HepG2 (cell line): ENCODE data around the gene ATP8A2. TPM values are rescaled to one million over a fixed set of nuclear protein-coding genes. Genes with fewer than 3 reads are reported as not detected.

Source experiments
- ATAC-seq: fragments of 200-7000 bp; cut with Tn5 transposase; 3 replicates; pipeline ENCODE4 v1.9.1; 2020; ENCODE audit warnings: mild to moderate bottlenecking, moderate library complexity
- BruUV-seq: library from RNA; stranded (reverse); fragments of 400-500 nt; replicated peaks from 2 replicates; lab custom pipeline; 2021; lab: Mats Ljungman, UMichigan
- CTCF ChIA-PET: fragments of 300-600 bp; formaldehyde crosslinking; extraction: SDS; loops from one replicate; lab custom pipeline; 2021; ENCODE audit warnings: low total read pairs, inconsistent platforms, low intra/inter-chr PET ratio; lab: Yijun Ruan, JAX
- POLR2A ChIA-PET: fragments of 350-600 bp; sonication (Branson Sonifier 250); formaldehyde crosslinking; loops from one replicate; lab custom pipeline; 2020; ENCODE audit warnings: antibody characterized with exemption, inconsistent platforms; lab: Yijun Ruan, JAX
- DNase-seq: peaks from one replicate; pipeline ENCODE4 v3.0.0-alpha.2; 2015; ENCODE audit warnings: low spot score
- FAIRE-seq: peaks from 3 replicates; lab custom pipeline; 2011; peaks lifted over from hg19 to GRCh38; lab: Jason Lieb, UNC
- H2AFZ ChIP-seq: one replicate; pipeline ENCODE4 v1.6.1; 2011; ENCODE audit warnings: low read length, inconsistent platforms
- H3K27ac ChIP-seq: fragments of 300-600 bp; 3 replicates; pipeline ENCODE4 v1.8.0; 2011; ENCODE audit warnings: mixed run types, mild to moderate bottlenecking, mixed read lengths, low read length, inconsistent platforms; ENCODE audit not compliant: insufficient read depth; ENCODE audit errors: extremely low read length
- H3K27me3 ChIP-seq, 2 experiments: fragments of 200-600 bp in 1 of 2; 2 replicates in 1 of 2; 3 replicates in 1 of 2; pipeline versions ENCODE4 v1.6.0 to v1.8.0; 2011; ENCODE audit warnings: low read length in 2 of 2, mild to moderate bottlenecking in 2 of 2, moderate library complexity in 2 of 2, inconsistent platforms in 1 of 2; ENCODE audit not compliant: insufficient read depth in 2 of 2, control insufficient read depth in 1 of 2
- H3K36me3 ChIP-seq, 2 experiments: fragments of 200-600 bp in 1 of 2; replicated peaks in 1 of 2; 2 replicates in 1 of 2; 3 replicates in 1 of 2; pipeline versions ENCODE4 v1.5.1 to v1.8.0; 2011; ENCODE audit warnings: low read length in 2 of 2, inconsistent platforms in 1 of 2; ENCODE audit not compliant: insufficient read depth in 2 of 2, control insufficient read depth in 1 of 2
- H3K4me1 ChIP-seq: 2 replicates; pipeline ENCODE4 v1.5.1; 2012; ENCODE audit warnings: low read length, inconsistent platforms; ENCODE audit not compliant: insufficient read depth
- H3K4me2 ChIP-seq: 2 replicates; pipeline ENCODE4 v1.6.0; 2011; ENCODE audit warnings: low read depth, low read length, inconsistent platforms
- H3K4me3 ChIP-seq, 3 experiments: fragments of 200-600 bp in 1 of 3; sonication (generic), shearing (Covaris generic) in 1 of 3; replicated peaks in 1 of 3; 2 replicates each; pipeline ENCODE4 v1.5.1; 2011 to 2016; ENCODE audit warnings: low read length in 3 of 3, inconsistent platforms in 2 of 3, low read depth in 2 of 3, mild to moderate bottlenecking in 2 of 3, control low read depth in 1 of 3, mixed read lengths in 1 of 3; ENCODE audit not compliant: insufficient read depth in 1 of 3
- H3K79me2 ChIP-seq: one replicate; pipeline ENCODE4 v1.6.1; 2011; ENCODE audit warnings: low read length, inconsistent platforms; ENCODE audit not compliant: insufficient read depth
- H3K9ac ChIP-seq: 2 replicates; pipeline ENCODE4 v1.6.0; 2011; ENCODE audit warnings: mild to moderate bottlenecking, low read depth, low read length, inconsistent platforms; ENCODE audit not compliant: insufficient read depth
- H3K9me3 ChIP-seq: 2 replicates; pipeline ENCODE4 v1.5.1; 2012; ENCODE audit warnings: mild to moderate bottlenecking, low read length
- H4K20me1 ChIP-seq: 2 replicates; pipeline ENCODE4 v1.6.0; 2011; ENCODE audit warnings: inconsistent platforms, mild to moderate bottlenecking, low read length, moderate library complexity; ENCODE audit not compliant: insufficient read depth
- AKAP8 ChIP-seq: sonication (generic); formaldehyde crosslinking; IDR thresholded peaks from 2 replicates; pipeline ENCODE4 v1.5.1; 2020; ENCODE audit warnings: mild to moderate bottlenecking, missing genetic modification reagents
- NCOA2 ChIP-seq: sonication (generic); formaldehyde crosslinking; IDR thresholded peaks from 2 replicates; pipeline ENCODE4 v1.8.0; 2022; ENCODE audit warnings: inconsistent platforms
- WGBS: methylation state at CpG from one replicate; pipeline ENCODE4 v1.1.6; 2017; ENCODE audit warnings: low lambda C conversion rate; 5-methylcytosine and 5-hydroxymethylcytosine counted together
- in situ Hi-C: cut with HindIII; loops from 2 replicates; pipeline ENCODE4 v1.10.0; 2017; ENCODE audit warnings: low pct_unique_long_range_greater_than_20kb; ENCODE audit not compliant: extremely low pct_ligation_motif_present
- intact Hi-C: fragments of 100-400 bp; cut with micrococcal nuclease; formaldehyde crosslinking; loops from one replicate; pipeline ENCODE4 v1.10.0; 2022; ENCODE audit not compliant: unreplicated experiment
- polyA plus RNA-seq, 8 experiments: library from polyadenylated mRNA; depleted of rRNA in 3 of 8; stranded (reverse) in 7 of 8; unstranded in 1 of 8; fragments of >200 nt; fragmentation: Illumina TruSeq in 4 of 8; extraction: Trizol in 4 of 8; gene quantifications; 2 replicates each; pipeline versions ENCODE4 v1.2.1 to v1.2.3, GENCODE V29; 2011 to 2016; ENCODE audit warnings: low read depth in 4 of 8, missing spikeins in 1 of 8, mixed read lengths in 1 of 8; ENCODE audit not compliant: insufficient read depth in 1 of 8
- total RNA-seq, 5 experiments: library from RNA; depleted of rRNA; stranded (reverse); fragments of >200 nt; fragmentation: Illumina TruSeq; extraction: Trizol; gene quantifications; 2 replicates each; pipeline ENCODE4 v1.2.3, GENCODE V29; 2016; ENCODE audit warnings: low read depth in 1 of 5
- TF ChIP-seq, protein P1 (sequence below): sonication (generic); formaldehyde crosslinking; IDR thresholded peaks from 2 replicates; pipeline ENCODE4 v1.4.0; 2020; ENCODE audit warnings: missing genetic modification reagents, borderline replicate concordance
- TF ChIP-seq, protein P2 (sequence below): sonication (generic); formaldehyde crosslinking; IDR thresholded peaks from 2 replicates; pipeline ENCODE4 v1.4.0; 2020; ENCODE audit warnings: missing genetic modification reagents

ATP8A2 gene
- total and polyA plus RNA-seq, 2 of the 13 experiments (the other 11 are each of a cell fraction or from before 2014, with no cell fraction given), result 0.09 TPM; not detected in 1

DNA sequence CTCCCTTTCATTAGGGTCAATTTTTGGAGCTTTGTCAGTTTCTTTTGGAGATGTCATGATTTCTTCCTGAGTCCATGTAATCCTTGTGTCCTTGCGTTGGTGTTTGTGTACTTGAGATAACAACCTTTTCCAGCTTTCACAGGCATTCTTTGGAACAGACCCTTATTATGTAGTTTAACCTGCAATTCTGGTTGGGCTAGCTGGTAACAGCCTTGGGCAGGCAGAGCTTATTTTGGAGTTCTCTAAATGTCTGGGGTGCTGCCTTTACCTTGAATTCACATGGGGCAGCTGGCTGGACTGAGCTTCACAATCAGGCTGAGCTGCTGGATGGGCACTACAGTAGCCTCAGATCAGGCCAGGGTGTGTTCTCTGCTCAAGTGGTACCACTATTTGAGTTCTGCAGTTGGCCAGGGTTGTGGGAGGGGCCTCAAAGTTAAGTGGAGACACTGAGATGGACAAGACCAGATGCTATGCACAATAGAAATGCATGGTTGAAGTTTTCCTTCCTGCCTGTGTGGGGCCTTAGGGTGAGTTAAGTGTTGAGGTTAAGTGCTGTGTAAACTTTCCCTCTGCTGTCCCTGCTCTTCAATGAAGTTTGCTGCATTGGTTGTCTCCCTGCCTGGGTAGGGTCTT lies 277.3 kb downstream of the ATP8A2 start:
- H3K79me2 ChIP-seq, result no peaks in the 10 kb centered on the region
- peaks cover 21% of the 10 kb centered on the region for H3K9me3 ChIP-seq
- no TSS peak for BruUV-seq
- ChIA-PET POLR2A (no interaction called here), CTCF (no interaction called here)
- H4K20me1 ChIP-seq, result no peaks in the 10 kb centered on the region
- TF ChIP-seq AKAP8 (CRISPR knock-in tag) (no peak), NCOA2 (CRISPR knock-in tag) (no peak)
- TF ChIP-seq, protein P1, sequence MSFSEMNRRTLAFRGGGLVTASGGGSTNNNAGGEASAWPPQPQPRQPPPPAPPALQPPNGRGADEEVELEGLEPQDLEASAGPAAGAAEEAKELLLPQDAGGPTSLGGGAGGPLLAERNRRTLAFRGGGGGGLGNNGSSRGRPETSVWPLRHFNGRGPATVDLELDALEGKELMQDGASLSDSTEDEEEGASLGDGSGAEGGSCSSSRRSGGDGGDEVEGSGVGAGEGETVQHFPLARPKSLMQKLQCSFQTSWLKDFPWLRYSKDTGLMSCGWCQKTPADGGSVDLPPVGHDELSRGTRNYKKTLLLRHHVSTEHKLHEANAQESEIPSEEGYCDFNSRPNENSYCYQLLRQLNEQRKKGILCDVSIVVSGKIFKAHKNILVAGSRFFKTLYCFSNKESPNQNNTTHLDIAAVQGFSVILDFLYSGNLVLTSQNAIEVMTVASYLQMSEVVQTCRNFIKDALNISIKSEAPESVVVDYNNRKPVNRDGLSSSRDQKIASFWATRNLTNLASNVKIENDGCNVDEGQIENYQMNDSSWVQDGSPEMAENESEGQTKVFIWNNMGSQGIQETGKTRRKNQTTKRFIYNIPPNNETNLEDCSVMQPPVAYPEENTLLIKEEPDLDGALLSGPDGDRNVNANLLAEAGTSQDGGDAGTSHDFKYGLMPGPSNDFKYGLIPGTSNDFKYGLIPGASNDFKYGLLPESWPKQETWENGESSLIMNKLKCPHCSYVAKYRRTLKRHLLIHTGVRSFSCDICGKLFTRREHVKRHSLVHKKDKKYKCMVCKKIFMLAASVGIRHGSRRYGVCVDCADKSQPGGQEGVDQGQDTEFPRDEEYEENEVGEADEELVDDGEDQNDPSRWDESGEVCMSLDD (CRISPR knock-in tag), result no peak
- TF ChIP-seq, protein P2, sequence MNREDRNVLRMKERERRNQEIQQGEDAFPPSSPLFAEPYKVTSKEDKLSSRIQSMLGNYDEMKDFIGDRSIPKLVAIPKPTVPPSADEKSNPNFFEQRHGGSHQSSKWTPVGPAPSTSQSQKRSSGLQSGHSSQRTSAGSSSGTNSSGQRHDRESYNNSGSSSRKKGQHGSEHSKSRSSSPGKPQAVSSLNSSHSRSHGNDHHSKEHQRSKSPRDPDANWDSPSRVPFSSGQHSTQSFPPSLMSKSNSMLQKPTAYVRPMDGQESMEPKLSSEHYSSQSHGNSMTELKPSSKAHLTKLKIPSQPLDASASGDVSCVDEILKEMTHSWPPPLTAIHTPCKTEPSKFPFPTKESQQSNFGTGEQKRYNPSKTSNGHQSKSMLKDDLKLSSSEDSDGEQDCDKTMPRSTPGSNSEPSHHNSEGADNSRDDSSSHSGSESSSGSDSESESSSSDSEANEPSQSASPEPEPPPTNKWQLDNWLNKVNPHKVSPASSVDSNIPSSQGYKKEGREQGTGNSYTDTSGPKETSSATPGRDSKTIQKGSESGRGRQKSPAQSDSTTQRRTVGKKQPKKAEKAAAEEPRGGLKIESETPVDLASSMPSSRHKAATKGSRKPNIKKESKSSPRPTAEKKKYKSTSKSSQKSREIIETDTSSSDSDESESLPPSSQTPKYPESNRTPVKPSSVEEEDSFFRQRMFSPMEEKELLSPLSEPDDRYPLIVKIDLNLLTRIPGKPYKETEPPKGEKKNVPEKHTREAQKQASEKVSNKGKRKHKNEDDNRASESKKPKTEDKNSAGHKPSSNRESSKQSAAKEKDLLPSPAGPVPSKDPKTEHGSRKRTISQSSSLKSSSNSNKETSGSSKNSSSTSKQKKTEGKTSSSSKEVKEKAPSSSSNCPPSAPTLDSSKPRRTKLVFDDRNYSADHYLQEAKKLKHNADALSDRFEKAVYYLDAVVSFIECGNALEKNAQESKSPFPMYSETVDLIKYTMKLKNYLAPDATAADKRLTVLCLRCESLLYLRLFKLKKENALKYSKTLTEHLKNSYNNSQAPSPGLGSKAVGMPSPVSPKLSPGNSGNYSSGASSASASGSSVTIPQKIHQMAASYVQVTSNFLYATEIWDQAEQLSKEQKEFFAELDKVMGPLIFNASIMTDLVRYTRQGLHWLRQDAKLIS, result no peak
- intact Hi-C loops, result no loop called here
- ATAC-seq (no peak), FAIRE-seq (no peak), DNase-seq (no peak)
- in situ Hi-C loops, result no loop called here
- H3K4me1 ChIP-seq, result no peaks in the 10 kb centered on the region
- H3K36me3 ChIP-seq, result no peaks in the 10 kb centered on the region
- 8% methylated on average over 1 of the region's 1 CpG for WGBS
- H3K4me2 ChIP-seq, result no peak overlapping the region
- no peaks in the 10 kb centered on the region; a peak in 1 of 5 replicates for H3K27me3 ChIP-seq
- no peak overlapping the region for H3K4me3 ChIP-seq
- H2AFZ ChIP-seq, result no peak overlapping the region
- H3K27ac ChIP-seq, result no peak overlapping the region
- H3K9ac ChIP-seq, result no peak overlapping the region
